T-helper 17 cell (primary cell): ENCODE measurements around the gene NMRK2. TPM values are rescaled to one million over a fixed set of nuclear protein-coding genes. Genes with fewer than 3 reads are reported as not detected.
"Not testable (repeated sequence)": the region's sequence is repeated elsewhere in the genome, so short reads cannot be mapped to it uniquely, and the experiment has no call there.

ENCODE experiments used
- ATAC-seq: fragments of 150-1000 bp; cut with Tn5 transposase; 2 replicates; pipeline ENCODE4 v1.10.0; 2021; ENCODE audit warnings: mild to moderate bottlenecking, moderate library complexity
- DNase-seq, 3 donors: peaks; one replicate each; pipeline versions ENCODE4 v3.0.0 to v3.0.0-alpha.2; 2020 to 2021
- H3K9me3 ChIP-seq: one replicate; pipeline ENCODE4 v1.7.0; 2013; ENCODE audit warnings: low read length, mild to moderate bottlenecking; ENCODE audit not compliant: control insufficient read depth, poor library complexity, severe bottlenecking
- H3K27ac Mint-ChIP-seq: one replicate; pipeline ENCODE4 v1.8.0; 2022; ENCODE audit warnings: mild to moderate bottlenecking, moderate library complexity, mixed read lengths
- H3K27me3 Mint-ChIP-seq: one replicate; pipeline ENCODE4 v1.8.0; 2022; ENCODE audit warnings: mixed read lengths
- H3K36me3 Mint-ChIP-seq: one replicate; pipeline ENCODE4 v1.8.0; 2022; ENCODE audit warnings: low read depth, mixed read lengths
- H3K4me1 Mint-ChIP-seq: one replicate; pipeline ENCODE4 v1.8.0; 2022; ENCODE audit warnings: mild to moderate bottlenecking, mixed read lengths
- H3K4me3 Mint-ChIP-seq: one replicate; pipeline ENCODE4 v1.8.0; 2022; ENCODE audit warnings: mild to moderate bottlenecking, moderate library complexity, mixed read lengths
- total RNA-seq, 4 donors: library from RNA in 2 of 4; stranded (reverse) in 2 of 4; gene quantifications; one replicate each; pipeline ENCODE4 v1.2.3 and lab custom pipeline; 2022 to 2026

The NMRK2 gene, protein sequence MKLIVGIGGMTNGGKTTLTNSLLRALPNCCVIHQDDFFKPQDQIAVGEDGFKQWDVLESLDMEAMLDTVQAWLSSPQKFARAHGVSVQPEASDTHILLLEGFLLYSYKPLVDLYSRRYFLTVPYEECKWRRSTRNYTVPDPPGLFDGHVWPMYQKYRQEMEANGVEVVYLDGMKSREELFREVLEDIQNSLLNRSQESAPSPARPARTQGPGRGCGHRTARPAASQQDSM
- total RNA-seq: not detected
- 0 reads per million in 2 donors for total RNA-seq (lab: John Stamatoyannopoulos, UW)

DNA sequence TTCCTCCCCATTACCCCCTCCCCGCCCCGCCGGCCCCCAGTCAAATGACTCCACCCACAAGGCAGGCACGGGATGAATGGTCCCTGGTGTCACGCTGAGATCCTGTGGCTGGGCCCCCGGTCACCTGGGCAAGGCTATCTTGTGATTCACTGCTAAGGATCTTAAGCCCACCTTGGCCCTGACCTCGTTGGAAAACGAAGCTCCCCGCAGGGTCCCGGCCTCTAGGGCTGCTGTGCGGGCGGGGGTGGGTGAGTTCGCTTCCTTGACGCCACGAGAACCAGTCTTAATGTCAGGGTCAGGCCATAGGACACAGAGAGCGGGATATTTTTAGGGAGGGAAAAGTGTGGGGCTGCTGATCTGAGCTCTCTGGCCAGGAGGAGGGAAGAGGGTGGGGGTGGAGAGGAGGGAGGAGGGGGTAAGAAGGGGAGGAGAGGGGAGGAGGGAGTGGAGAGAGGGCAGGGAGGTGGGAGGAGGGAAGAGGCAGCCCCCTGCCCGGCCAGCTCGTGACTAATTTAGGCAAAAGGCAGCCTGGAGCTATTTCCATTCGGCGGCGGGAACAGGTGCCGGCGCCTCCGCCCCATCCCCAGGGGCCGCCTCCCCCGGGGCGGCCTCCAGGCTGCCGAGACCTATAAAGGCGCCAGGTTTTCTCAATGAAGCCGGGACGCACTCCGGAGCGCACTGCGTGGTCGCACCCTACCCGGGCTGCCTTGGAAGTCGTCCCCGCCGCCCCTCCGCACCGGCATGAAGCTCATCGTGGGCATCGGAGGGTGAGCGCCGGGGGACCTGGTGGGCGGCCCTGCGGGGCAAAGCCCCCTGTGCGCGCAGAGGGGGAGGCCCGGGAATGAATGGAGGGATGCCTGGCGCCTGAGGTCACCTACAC, at the start of gene NMRK2:
TSS of gene NMRK2 (plus strand) at position 139 of the 880 bp plus-strand sequence. CDS start at position 742, 603 bp downstream.
- Mint-ChIP-seq H3K4me1 (no peaks in the 10 kb centered on the region), H3K27me3 (peaks cover 17% of the 10 kb centered on the region), H3K36me3 (no peaks in the 10 kb centered on the region), H3K4me3 (no peak within 1 kb of the TSS), H3K27ac (no peak within 1 kb of the TSS)
- no peaks in the 10 kb centered on the region for H3K9me3 ChIP-seq
- no peak for ATAC-seq
- DNase-seq: no peak

DNA sequence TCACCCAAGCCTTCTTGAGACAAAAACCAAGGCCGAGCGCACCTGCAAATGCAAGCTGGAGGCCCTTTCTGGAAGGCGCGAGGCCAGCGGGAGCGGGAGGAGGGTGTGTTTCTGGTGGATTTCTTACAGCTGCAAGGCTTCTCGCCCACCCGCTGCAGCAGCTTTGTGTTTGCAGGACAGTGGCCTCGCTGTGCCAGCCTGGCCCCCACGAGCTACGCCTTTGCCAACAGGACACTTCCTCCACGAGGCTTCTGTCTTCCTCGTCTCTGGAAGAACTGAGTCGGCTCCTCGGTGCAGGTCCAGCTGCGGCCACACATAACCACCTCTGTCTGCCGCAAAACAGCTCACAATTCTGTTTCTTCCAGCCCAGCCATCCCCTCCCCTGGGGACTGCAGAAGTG, 42.3 kb upstream of the NMRK2 start:
- no peaks in the 10 kb centered on the region for H3K9me3 ChIP-seq
- Mint-ChIP-seq H3K4me3 (no peak overlapping the region), H3K27me3 (peaks cover 6% of the 10 kb centered on the region), H3K27ac (no peak overlapping the region), H3K36me3 (peaks cover 2% of the 10 kb centered on the region), H3K4me1 (no peaks in the 10 kb centered on the region)
- ATAC-seq (no peak), DNase-seq (no peak)

DNA sequence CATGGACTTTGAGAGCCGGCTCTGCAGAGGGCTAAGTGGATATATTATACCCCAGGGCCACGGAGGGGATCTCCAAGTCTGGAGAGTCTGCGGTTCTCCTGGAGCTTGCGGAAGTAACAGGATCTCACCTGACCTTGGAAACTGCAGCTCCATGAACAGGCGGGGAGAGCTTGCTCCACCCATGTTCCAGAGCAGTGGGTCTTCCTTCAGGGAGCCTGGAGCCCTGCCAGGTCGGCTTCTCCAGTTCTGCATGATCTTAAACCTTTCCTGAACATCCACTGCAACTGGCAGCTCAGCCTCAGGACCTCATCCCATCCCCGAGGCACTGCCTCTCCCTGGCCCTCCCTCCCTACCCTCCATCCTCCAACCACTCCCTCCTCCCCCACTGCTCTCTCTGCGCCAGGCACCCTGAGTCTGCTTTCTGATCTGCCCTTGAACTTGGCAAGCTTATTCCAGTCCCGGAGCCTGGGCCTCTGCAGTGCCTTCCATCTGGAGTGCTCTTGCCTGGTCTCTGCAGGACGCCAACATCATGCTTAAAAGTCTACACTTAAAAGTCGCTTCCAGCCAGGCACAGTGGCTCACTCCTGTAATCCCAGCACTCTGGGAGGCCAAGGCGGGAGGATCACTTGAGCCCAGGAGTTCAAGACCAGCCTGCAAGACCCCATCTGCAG, 39.2 kb upstream of the NMRK2 start:
- no peak for DNase-seq
- Mint-ChIP-seq H3K27ac (no peak overlapping the region), H3K4me3 (no peak overlapping the region), H3K36me3 (peaks cover 2% of the 10 kb centered on the region), H3K4me1 (peaks cover 4% of the 10 kb centered on the region), H3K27me3 (peaks cover 6% of the 10 kb centered on the region)
- H3K9me3 ChIP-seq: no peaks in the 10 kb centered on the region
- ATAC-seq: no peak

DNA sequence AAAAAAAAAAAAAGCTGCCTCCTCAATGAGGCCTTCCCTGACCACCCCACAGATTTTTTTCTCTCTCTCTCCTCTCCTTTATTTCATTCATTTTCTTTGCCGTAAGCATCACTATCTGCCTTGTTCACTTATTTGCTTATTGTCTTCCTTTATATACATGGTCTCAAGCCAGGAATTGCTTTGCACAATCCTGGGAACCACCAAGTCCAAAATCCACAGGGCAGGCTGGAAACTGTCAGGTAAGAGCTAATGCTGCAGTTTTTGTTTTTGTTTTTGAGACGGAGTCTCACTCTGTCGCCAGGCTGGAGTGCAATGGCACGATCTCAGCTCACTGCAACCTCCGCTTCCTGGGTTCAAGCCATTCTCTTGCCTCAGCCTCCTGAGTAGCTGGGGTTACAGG, 37.9 kb upstream of the NMRK2 start:
- ATAC-seq, DNase-seq, H3K36me3 Mint-ChIP-seq, H3K9me3 ChIP-seq, H3K4me1 Mint-ChIP-seq, H3K27me3 Mint-ChIP-seq, H3K4me3 Mint-ChIP-seq, H3K27ac Mint-ChIP-seq: not testable (repeated sequence)

DNA sequence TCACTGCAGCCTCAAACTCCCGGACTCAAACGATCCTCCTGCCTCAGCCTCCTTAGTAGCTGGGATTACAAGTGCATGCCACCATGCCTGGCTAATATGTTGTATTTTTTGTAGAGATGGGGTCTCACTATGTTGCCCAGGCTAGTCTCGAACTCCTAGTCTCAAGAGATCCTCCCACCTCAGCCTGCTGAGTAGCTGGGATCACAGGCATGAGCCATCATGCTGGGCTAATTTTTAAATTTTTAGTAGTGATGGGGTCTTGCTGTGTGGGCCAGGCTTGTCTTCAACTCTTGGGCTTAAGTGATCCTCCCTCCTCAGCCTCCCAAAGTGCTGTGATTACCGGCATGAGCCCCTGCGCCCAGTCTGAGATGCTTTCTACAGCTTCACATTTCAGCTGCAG, 37.1 kb upstream of the NMRK2 start:
- H3K36me3 Mint-ChIP-seq: peaks cover 5% of the 10 kb centered on the region
- DNase-seq (no peak), ATAC-seq (no peak)
- no peak overlapping the region for H3K4me3 Mint-ChIP-seq
- H3K27ac Mint-ChIP-seq: no peak overlapping the region
- peaks cover 6% of the 10 kb centered on the region for H3K27me3 Mint-ChIP-seq
- H3K4me1 Mint-ChIP-seq: peaks cover 4% of the 10 kb centered on the region
- no peaks in the 10 kb centered on the region for H3K9me3 ChIP-seq

DNA sequence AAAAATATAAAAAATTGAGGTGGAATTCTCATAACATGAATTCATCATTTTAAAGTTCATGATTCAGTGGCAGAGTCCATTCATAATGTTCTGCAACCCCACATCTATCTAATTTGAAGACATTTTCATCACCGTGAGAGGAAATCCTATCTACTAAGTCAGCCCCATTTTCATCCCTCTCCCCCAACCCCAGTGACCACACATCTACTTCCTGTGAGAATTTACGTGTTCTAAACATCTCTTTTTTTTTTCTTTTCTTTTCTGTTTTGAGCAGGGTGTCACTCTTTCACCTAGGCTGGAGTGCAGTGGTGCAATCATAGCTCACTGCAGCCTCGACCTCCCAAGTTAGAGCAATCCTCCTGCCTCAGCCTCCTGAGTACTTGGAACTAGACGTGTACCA, 34.9 kb upstream of the NMRK2 start:
- Mint-ChIP-seq H3K36me3 (peaks cover 5% of the 10 kb centered on the region), H3K27ac (no peak overlapping the region), H3K4me1 (peaks cover 4% of the 10 kb centered on the region), H3K4me3 (no peak overlapping the region), H3K27me3 (peaks cover 6% of the 10 kb centered on the region)
- H3K9me3 ChIP-seq: no peaks in the 10 kb centered on the region
- ATAC-seq (no peak), DNase-seq (no peak)

DNA sequence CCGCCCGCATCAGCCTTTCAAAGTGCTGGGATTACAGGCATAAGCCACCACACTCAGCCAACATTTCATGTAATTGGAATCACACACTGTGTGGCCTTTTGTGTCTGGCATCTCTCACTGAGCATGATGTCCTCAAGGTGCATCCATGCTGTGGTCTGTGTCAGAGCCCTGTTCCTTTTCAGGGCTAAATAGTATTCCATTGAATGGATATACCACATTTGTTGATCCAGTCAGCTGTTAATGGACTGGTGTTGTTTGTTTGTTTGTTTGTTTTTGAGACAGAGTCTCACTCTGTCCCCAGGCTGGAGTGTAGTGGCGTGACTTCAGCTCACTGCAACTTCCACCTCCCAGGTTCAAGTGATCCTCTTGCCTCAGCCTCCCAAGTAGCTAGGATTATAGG, 34.4 kb upstream of the NMRK2 start:
- H3K4me3 Mint-ChIP-seq: no peak overlapping the region
- H3K4me1 Mint-ChIP-seq: peaks cover 4% of the 10 kb centered on the region
- peaks cover 6% of the 10 kb centered on the region for H3K27me3 Mint-ChIP-seq
- no peaks in the 10 kb centered on the region for H3K9me3 ChIP-seq
- no peak overlapping the region for H3K27ac Mint-ChIP-seq
- H3K36me3 Mint-ChIP-seq: peaks cover 5% of the 10 kb centered on the region
- DNase-seq: no peak
- no peak for ATAC-seq

DNA sequence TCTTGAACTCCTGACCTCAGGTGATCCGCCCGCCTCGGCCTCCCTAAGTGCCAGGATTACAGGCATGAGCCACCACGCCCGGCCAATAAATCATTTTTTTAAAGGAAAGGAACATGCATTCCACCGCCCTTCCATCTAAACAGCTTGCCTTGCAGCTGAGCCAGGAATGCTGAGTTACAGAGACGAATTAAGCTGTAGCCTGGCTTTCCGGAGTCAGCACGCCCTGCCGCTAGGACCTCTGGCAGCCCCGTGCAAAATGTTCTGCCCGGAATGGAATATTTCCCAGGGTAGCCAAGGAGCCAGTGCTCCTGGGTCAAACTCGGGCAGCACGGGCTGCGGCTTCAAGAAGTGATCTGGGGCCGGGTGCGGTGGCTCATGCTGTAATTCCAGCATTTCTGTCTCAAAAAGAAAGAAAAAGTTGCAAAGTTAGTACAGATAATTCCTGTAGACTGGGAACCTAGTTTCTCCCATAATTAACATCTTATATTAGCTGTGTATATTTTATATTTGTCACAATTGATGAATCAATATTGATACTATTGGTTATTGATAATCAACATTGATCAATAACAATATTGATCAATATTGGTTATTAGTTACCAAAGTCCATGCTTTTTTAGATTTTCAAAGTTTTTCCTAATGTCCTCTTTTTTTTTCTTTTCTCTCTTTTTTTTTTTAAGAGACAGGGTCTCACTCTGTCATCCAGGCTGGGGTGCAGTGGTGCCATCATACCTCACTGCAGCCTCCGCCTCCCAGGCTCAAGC, 33.2 kb upstream of the NMRK2 start:
- no peak overlapping the region for H3K27ac Mint-ChIP-seq
- no peak for DNase-seq
- H3K9me3 ChIP-seq: no peaks in the 10 kb centered on the region
- H3K4me3 Mint-ChIP-seq: no peak overlapping the region
- peaks cover 4% of the 10 kb centered on the region for H3K4me1 Mint-ChIP-seq
- peaks cover 5% of the 10 kb centered on the region for H3K27me3 Mint-ChIP-seq
- ATAC-seq: no peak
- H3K36me3 Mint-ChIP-seq: peaks cover 5% of the 10 kb centered on the region

DNA sequence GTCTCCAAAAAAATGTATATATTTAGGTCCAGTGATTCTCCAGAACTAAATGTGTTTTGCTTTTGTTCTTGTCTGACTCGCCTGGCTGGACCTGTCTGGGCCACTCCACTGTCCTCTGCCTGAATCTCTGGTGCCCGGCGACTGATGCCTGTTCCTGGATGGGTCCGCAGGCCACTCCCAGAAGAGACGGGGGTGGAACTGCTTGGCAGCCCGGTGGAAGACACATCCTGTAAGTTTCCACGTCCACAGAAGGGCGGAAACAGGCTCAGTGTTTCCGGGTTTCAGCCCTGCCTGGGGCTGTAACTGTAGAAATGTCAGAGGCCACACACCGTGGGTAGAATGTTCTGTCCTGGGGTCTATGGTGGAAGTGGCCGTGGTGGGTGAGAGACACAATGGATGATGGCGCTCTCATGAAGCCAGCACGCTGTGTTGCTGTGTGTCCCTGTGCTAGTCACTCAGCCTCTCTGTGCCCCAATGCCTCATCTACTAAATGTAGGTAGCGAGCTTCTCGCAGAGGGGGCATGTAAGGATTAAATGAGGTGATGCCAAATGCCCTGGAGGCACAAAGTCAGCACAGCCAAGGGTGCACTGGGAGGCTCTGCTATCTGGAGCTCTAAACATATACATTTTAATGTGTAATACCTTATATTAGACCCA, 30.4 kb upstream of the NMRK2 start:
- peaks cover 2% of the 10 kb centered on the region for H3K36me3 Mint-ChIP-seq
- H3K27ac Mint-ChIP-seq: no peak overlapping the region
- peaks cover 4% of the 10 kb centered on the region for H3K4me1 Mint-ChIP-seq
- no peak for ATAC-seq
- no peaks in the 10 kb centered on the region for H3K9me3 ChIP-seq
- H3K27me3 Mint-ChIP-seq: no peaks in the 10 kb centered on the region
- H3K4me3 Mint-ChIP-seq: peak overlapping the region; percentile 12
- DNase-seq: no peak

DNA sequence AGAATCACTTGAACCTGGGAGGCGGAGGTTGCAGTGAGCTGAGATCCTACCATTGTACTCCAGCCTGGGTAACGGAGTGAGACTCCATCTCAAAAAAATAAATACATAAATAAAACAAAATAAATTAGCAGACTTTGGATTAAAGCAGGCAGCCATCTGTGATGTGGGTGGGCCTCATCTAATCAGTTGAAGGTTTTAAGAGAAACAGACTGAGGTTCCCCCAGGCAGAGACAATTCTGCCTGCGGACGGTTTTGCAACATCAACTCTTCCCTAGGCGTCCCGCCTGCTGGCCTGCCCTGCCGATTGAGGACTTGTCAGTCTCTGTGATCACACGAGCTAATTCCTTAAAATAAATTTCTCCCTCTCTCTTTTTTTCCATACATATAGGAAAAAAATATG, 28.6 kb upstream of the NMRK2 start:
- no peaks in the 10 kb centered on the region for H3K9me3 ChIP-seq
- H3K4me1 Mint-ChIP-seq: no peaks in the 10 kb centered on the region
- no peaks in the 10 kb centered on the region for H3K36me3 Mint-ChIP-seq
- no peaks in the 10 kb centered on the region for H3K27me3 Mint-ChIP-seq
- H3K4me3 Mint-ChIP-seq: no peak overlapping the region
- DNase-seq (no peak), ATAC-seq (no peak)
- no peak overlapping the region for H3K27ac Mint-ChIP-seq

DNA sequence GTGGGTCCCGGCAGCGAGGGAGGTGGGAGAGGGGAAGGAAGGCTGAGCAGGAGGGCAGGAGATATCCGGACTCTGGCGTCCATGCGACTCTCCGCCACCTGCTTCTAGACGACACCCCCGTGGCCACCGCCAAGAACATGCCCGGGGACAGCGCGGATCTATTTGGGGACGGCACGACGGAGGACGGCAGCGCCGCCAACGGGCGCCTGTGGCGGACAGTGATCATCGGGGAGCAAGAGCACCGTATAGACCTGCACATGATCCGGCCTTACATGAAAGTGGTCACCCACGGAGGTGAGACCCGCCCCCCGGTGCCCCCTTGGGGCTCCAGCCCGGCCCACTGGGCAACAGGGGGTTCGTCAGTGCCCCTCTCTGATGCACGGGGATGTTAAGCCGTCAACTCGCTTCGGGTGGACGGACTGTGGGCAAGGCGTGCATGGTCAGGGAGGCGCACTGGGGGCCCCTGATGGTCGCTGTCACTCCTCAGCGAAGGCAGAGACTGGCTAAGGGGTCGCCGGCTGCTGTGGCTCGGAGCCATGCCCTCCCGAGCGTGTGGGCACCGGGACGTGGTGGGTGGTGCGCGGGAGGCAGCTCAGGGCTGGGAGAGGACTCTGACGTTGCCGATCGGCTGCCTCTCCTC, 25.1 kb upstream of the NMRK2 start:
- H3K4me1 Mint-ChIP-seq: no peaks in the 10 kb centered on the region
- no peaks in the 10 kb centered on the region for H3K9me3 ChIP-seq
- no peak overlapping the region for H3K4me3 Mint-ChIP-seq
- no peaks in the 10 kb centered on the region for H3K27me3 Mint-ChIP-seq
- no peak overlapping the region for H3K27ac Mint-ChIP-seq
- ATAC-seq (no peak), DNase-seq (no peak)
- H3K36me3 Mint-ChIP-seq: no peaks in the 10 kb centered on the region
